ENCODE measurements around the gene RPS6KC1.

The RPS6KC1 gene

GRCh38 chr1:213014642-213015041, 36.4 kb upstream of the RPS6KC1 start:
- no peak for TF ChIP-seq CTCF (IDR thresholded peaks at IDR 0.05; ENCODE audit: low read depth, low read length, poor library complexity, severe bottlenecking)
- no peak for TF ChIP-seq EZH2phosphoT487 (IDR thresholded peaks at IDR 0.05; ENCODE audit: borderline replicate concordance, low read length)
- no peaks in the 10 kb centered on the region for H3K9me3 ChIP-seq (ENCODE audit: control insufficient read depth, insufficient read depth, low read length)
- no peaks in the 10 kb centered on the region for H3K27me3 ChIP-seq (ENCODE audit: control insufficient read depth, low read length)
- no peaks in the 10 kb centered on the region for H3K9me2 ChIP-seq (replicated peaks; ENCODE audit: control insufficient read depth, low read length)
- peaks cover 40% of the 10 kb centered on the region for H3K36me3 ChIP-seq (ENCODE audit: control insufficient read depth, low read length)
- H3K4me2 ChIP-seq (ENCODE audit: low read length): peak overlapping the region; percentile 90
- H3K4me1 ChIP-seq (ENCODE audit: control insufficient read depth, low read length): peaks cover 16% of the 10 kb centered on the region
- H3F3A ChIP-seq (ENCODE audit: control insufficient read depth, insufficient read depth): no peaks in the 10 kb centered on the region
- peaks cover 52% of the 10 kb centered on the region for H3K79me2 ChIP-seq (ENCODE audit: control insufficient read depth, low read length)
- H3K27ac ChIP-seq (ENCODE audit: low read depth, low read length): peak overlapping the region; percentile 67
- 0 out of 2 replicates have a peak, but pooled peaks cover 3% of the 10 kb centered on the region for H4K20me1 ChIP-seq (ENCODE audit: control insufficient read depth, insufficient read depth, low read depth, low read length)
- H3K4me3 ChIP-seq (ENCODE audit: low read length): peak overlapping the region; percentile 81

DNA sequence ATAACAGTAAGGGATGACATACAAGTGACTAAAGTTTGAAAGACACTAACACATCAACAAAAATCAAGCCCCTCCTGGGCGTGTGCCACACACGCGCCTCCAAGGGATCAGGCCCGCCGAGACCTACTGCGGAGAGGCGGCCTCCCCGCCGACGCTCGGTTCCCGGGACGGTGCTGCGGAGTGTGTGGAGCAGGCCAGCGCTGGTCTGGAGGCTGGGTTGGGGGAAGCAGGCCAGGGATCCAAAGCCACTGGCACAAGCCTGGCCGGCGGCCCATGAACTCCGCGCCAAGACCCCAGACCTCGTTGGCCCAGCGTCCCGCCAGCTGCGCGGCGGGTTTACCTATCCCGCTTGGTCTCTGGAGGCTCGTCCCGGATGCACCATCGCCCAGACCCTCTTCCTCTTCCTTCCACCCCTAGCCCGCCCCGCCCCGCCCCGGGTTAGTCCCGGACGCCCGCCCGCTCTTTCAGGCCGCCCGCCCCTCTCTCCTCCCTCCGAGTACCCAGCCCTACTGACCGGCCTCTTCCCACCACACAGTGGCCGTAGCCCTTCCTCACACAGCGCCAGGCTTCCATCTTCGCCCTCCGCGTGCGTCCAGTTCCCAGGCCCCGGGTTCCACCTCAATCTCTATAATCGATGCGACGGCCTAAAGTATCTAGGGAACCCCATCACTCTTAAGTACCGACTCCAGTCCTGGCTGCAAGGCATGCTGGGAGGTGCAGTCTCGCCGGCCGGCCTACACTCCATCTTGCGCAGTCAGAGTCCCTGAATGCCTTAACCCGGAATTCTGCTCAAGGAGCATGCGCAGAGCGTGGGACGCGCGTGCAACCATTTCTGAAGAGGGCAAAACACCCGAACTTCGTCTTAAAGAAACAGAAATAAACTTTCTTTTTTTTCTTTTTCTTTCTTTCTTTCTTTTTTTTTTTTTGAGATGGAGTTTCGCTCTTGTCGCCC, 35.7 kb upstream of the RPS6KC1 start, which contains the start of gene ANGEL2:
Gene ANGEL2, minus strand, starts transcription at position 769 of the 952 bp plus-strand sequence. Its CDS starts 196 bp downstream, at position 573.
- TF ChIP-seq CTCF (IDR thresholded peaks at IDR 0.05; ENCODE audit: low read depth, low read length, poor library complexity, severe bottlenecking) (no peak), EZH2phosphoT487 (IDR thresholded peaks at IDR 0.05; ENCODE audit: borderline replicate concordance, low read length) (no peak)
- H3F3A ChIP-seq (ENCODE audit: control insufficient read depth, insufficient read depth): no peaks in the 10 kb centered on the region
- peak within 1 kb of the TSS; percentile 67 for H3K27ac ChIP-seq (ENCODE audit: low read depth, low read length)
- peaks cover 16% of the 10 kb centered on the region for H3K4me1 ChIP-seq (ENCODE audit: control insufficient read depth, low read length)
- peaks cover 49% of the 10 kb centered on the region for H3K79me2 ChIP-seq (ENCODE audit: control insufficient read depth, low read length)
- no peaks in the 10 kb centered on the region for H3K27me3 ChIP-seq (ENCODE audit: control insufficient read depth, low read length)
- no peaks in the 10 kb centered on the region for H3K9me2 ChIP-seq (replicated peaks; ENCODE audit: control insufficient read depth, low read length)
- no peaks in the 10 kb centered on the region for H3K9me3 ChIP-seq (ENCODE audit: control insufficient read depth, insufficient read depth, low read length)
- 0 out of 2 replicates have a peak, but pooled peaks cover 3% of the 10 kb centered on the region for H4K20me1 ChIP-seq (ENCODE audit: control insufficient read depth, insufficient read depth, low read depth, low read length)
- peak within 1 kb of the TSS; percentile 90 for H3K4me2 ChIP-seq (ENCODE audit: low read length)
- H3K36me3 ChIP-seq (ENCODE audit: control insufficient read depth, low read length): peaks cover 40% of the 10 kb centered on the region
- H3K4me3 ChIP-seq (ENCODE audit: low read length): peak within 1 kb of the TSS; percentile 81

- no peak overlapping the region for H3K4me2 ChIP-seq (ENCODE audit: low read length)
- peaks cover 23% of the 10 kb centered on the region for H3K4me1 ChIP-seq (ENCODE audit: control insufficient read depth, low read length)
- peaks cover 17% of the 10 kb centered on the region for H3K36me3 ChIP-seq (ENCODE audit: control insufficient read depth, low read length)
- no peaks in the 10 kb centered on the region for H3K9me2 ChIP-seq (replicated peaks; ENCODE audit: control insufficient read depth, low read length)
- no peak overlapping the region for H3K4me3 ChIP-seq (ENCODE audit: low read length)
- H3K79me2 ChIP-seq (ENCODE audit: control insufficient read depth, low read length): peaks cover 26% of the 10 kb centered on the region
- TF ChIP-seq CTCF (IDR thresholded peaks at IDR 0.05; ENCODE audit: low read depth, low read length, poor library complexity, severe bottlenecking): no peak
- TF ChIP-seq EZH2phosphoT487 (IDR thresholded peaks at IDR 0.05; ENCODE audit: borderline replicate concordance, low read length): no peak
- H3K9me3 ChIP-seq (ENCODE audit: control insufficient read depth, insufficient read depth, low read length): no peaks in the 10 kb centered on the region
- H3F3A ChIP-seq (ENCODE audit: control insufficient read depth, insufficient read depth): no peaks in the 10 kb centered on the region
- no peaks in the 10 kb centered on the region for H3K27me3 ChIP-seq (ENCODE audit: control insufficient read depth, low read length)
- 0 out of 2 replicates have a peak, but pooled peaks cover 3% of the 10 kb centered on the region for H4K20me1 ChIP-seq (ENCODE audit: control insufficient read depth, insufficient read depth, low read depth, low read length)
- H3K27ac ChIP-seq (ENCODE audit: low read depth, low read length): no peak overlapping the region
Measured at GRCh38 chr1:213017447-213018273, 33.4 kb upstream of the RPS6KC1 start.

Measured in DOHH2 (cell line).